IMR-90 (cell line): ENCODE measurements around the gene CAPN5. TPM values are rescaled to one million over a fixed set of nuclear protein-coding genes. Genes with fewer than 3 reads are reported as not detected.

Experiments
- ATAC-seq: fragments of 200-7000 bp; cut with Tn5 transposase; 2 replicates; pipeline ENCODE4 v1.9.1; 2020; ENCODE audit warnings: low read depth, mild to moderate bottlenecking, moderate library complexity
- BruUV-seq: library from RNA; stranded (reverse); fragments of 400-500 nt; replicated peaks from 2 replicates; lab custom pipeline; 2021; lab: Mats Ljungman, UMichigan
- CTCF ChIA-PET: fragments of 300-600 bp; formaldehyde crosslinking; extraction: SDS; loops from one replicate; lab custom pipeline; 2021; ENCODE audit warnings: antibody characterized with exemption; lab: Yijun Ruan, JAX
- POLR2A ChIA-PET: fragments of 300-600 bp; sonication (Branson Sonifier 250); formaldehyde crosslinking; loops from one replicate; lab custom pipeline; 2022; ENCODE audit warnings: antibody characterized with exemption; ENCODE audit not compliant: unreplicated experiment; lab: Charles Lee
- DNase-seq: peaks from one replicate; pipeline ENCODE4 v3.0.0; 2013
- H2AFZ ChIP-seq: replicated peaks from 2 replicates; pipeline ENCODE3; 2013; ENCODE audit warnings: low read length, mild to moderate bottlenecking; ENCODE audit not compliant: poor library complexity
- H2AK5ac ChIP-seq: 2 replicates; pipeline ENCODE4 v1.6.1; 2013; ENCODE audit warnings: low read depth, low read length, inconsistent platforms
- H2AK9ac ChIP-seq: replicated peaks from 2 replicates; pipeline ENCODE3; 2013; ENCODE audit warnings: mild to moderate bottlenecking, low read depth, low read length, moderate library complexity; ENCODE audit not compliant: poor library complexity
- H2BK120ac ChIP-seq: 2 replicates; pipeline ENCODE4 v1.6.1; 2013; ENCODE audit warnings: low read depth, low read length, inconsistent platforms
- H2BK15ac ChIP-seq: 3 replicates; pipeline ENCODE4 v1.6.1; 2013; ENCODE audit warnings: low read depth, low read length, inconsistent platforms
- H2BK20ac ChIP-seq: 2 replicates; pipeline ENCODE4 v1.6.1; 2013; ENCODE audit warnings: low read depth, mild to moderate bottlenecking, inconsistent platforms, low read length, moderate library complexity
- H2BK5ac ChIP-seq: 2 replicates; pipeline ENCODE4 v1.6.1; 2013; ENCODE audit warnings: mild to moderate bottlenecking, low read depth, low read length, inconsistent platforms; ENCODE audit not compliant: poor library complexity, severe bottlenecking
- H3K14ac ChIP-seq: replicated peaks from 2 replicates; pipeline ENCODE4 v1.6.1; 2013; ENCODE audit warnings: low read depth, low read length, inconsistent platforms
- H3K18ac ChIP-seq: 2 replicates; pipeline ENCODE4 v1.6.1; 2013; ENCODE audit warnings: low read depth, low read length, control low read depth
- H3K23ac ChIP-seq: 2 replicates; pipeline ENCODE4 v1.6.1; 2013; ENCODE audit warnings: low read depth, low read length, inconsistent platforms
- H3K27ac ChIP-seq: 2 replicates; pipeline ENCODE4 v1.5.1; 2013; ENCODE audit warnings: mild to moderate bottlenecking, control low read depth, low read length; ENCODE audit not compliant: insufficient read depth
- H3K27me3 ChIP-seq: 2 replicates; pipeline ENCODE4 v1.6.1; 2013; ENCODE audit warnings: low read length; ENCODE audit not compliant: control insufficient read depth, insufficient read depth
- H3K36me3 ChIP-seq: 2 replicates; pipeline ENCODE4 v1.6.1; 2013; ENCODE audit warnings: low read length, mixed read lengths; ENCODE audit not compliant: control insufficient read depth, insufficient read depth
- H3K4ac ChIP-seq: 2 replicates; pipeline ENCODE4 v1.6.1; 2013; ENCODE audit warnings: low read depth, low read length, inconsistent platforms
- H3K4me1 ChIP-seq: 2 replicates; pipeline ENCODE4 v1.6.1; 2013; ENCODE audit warnings: low read length, mixed read lengths; ENCODE audit not compliant: control insufficient read depth, insufficient read depth
- H3K4me2 ChIP-seq: 2 replicates; pipeline ENCODE4 v1.6.1; 2013; ENCODE audit warnings: low read depth, mild to moderate bottlenecking, control low read depth, low read length, moderate library complexity
- H3K4me3 ChIP-seq: 2 replicates; pipeline ENCODE4 v1.5.1; 2013; ENCODE audit warnings: low read depth, mild to moderate bottlenecking, control low read depth, low read length, moderate library complexity; ENCODE audit not compliant: insufficient read depth
- H3K56ac ChIP-seq: 2 replicates; pipeline ENCODE4 v1.6.1; 2013; ENCODE audit warnings: low read length, inconsistent platforms; ENCODE audit not compliant: insufficient read depth; ENCODE audit errors: extremely low read depth
- H3K79me1 ChIP-seq, 2 experiments: 2 replicates each; pipeline ENCODE4 v1.6.1; 2013; ENCODE audit warnings: low read length in 2 of 2, inconsistent platforms in 1 of 2, low read depth in 1 of 2
- H3K9ac ChIP-seq: 2 replicates; pipeline ENCODE4 v1.6.1; 2013; ENCODE audit warnings: low read depth, low read length, control low read depth
- H3K9me1 ChIP-seq: 2 replicates; pipeline ENCODE4 v1.6.1; 2013; ENCODE audit warnings: low read length, inconsistent platforms; ENCODE audit not compliant: insufficient read depth
- H3K9me3 ChIP-seq: 2 replicates; pipeline ENCODE4 v1.6.1; 2013; ENCODE audit warnings: low read length; ENCODE audit not compliant: control insufficient read depth, insufficient read depth
- H4K20me1 ChIP-seq: 2 replicates; pipeline ENCODE4 v1.6.1; 2013; ENCODE audit warnings: low read length, inconsistent platforms; ENCODE audit not compliant: insufficient read depth
- H4K5ac ChIP-seq: 2 replicates; pipeline ENCODE4 v1.6.1; 2013; ENCODE audit warnings: mild to moderate bottlenecking, low read depth, low read length, control low read depth
- H4K8ac ChIP-seq, 2 experiments: 2 replicates each; pipeline ENCODE4 v1.6.1; 2013; ENCODE audit warnings: low read depth in 2 of 2, low read length in 2 of 2, control low read depth in 1 of 2, inconsistent platforms in 1 of 2
- H4K91ac ChIP-seq: 2 replicates; pipeline ENCODE4 v1.6.1; 2013; ENCODE audit warnings: low read depth, low read length, inconsistent platforms; ENCODE audit not compliant: insufficient read depth
- BHLHE40 ChIP-seq: fragments of 150-350 bp; IDR thresholded peaks from 2 replicates; pipeline ENCODE4 v1.6.1; 2016; ENCODE audit warnings: mild to moderate bottlenecking, low read depth, low read length
- CHD1 ChIP-seq: IDR thresholded peaks from 2 replicates; pipeline ENCODE4 v1.6.1; 2012; ENCODE audit warnings: low read depth, low read length, improper control_type of control experiment
- CTCF ChIP-seq: conservative IDR thresholded peaks from 2 replicates; pipeline ENCODE4 v1.5.1; 2012; ENCODE audit warnings: mild to moderate bottlenecking, low read depth, low read length, improper control_type of control experiment
- ELK1 ChIP-seq: fragments of 150-350 bp; IDR thresholded peaks from 2 replicates; pipeline ENCODE4 v1.6.1; 2016; ENCODE audit warnings: low read depth, mild to moderate bottlenecking, low read length, moderate library complexity, borderline replicate concordance
- FOS ChIP-seq: fragments of 150-350 bp; IDR thresholded peaks from 2 replicates; pipeline ENCODE4 v1.6.1; 2016; ENCODE audit warnings: low read depth, low read length
- MAFK ChIP-seq: IDR thresholded peaks from 2 replicates; pipeline ENCODE4 v1.6.1; 2012; ENCODE audit warnings: low read depth, low read length, improper control_type of control experiment
- MAZ ChIP-seq: IDR thresholded peaks from 2 replicates; pipeline ENCODE4 v1.6.1; 2012; ENCODE audit warnings: low read depth, mild to moderate bottlenecking, low read length, improper control_type of control experiment, moderate library complexity, borderline replicate concordance
- NFE2L2 ChIP-seq: fragments of 150-350 bp; IDR thresholded peaks from 2 replicates; pipeline ENCODE4 v1.6.1; 2016; ENCODE audit warnings: low read depth, mild to moderate bottlenecking, low read length
- POLR2A ChIP-seq: IDR thresholded peaks from 2 replicates; pipeline ENCODE4 v1.6.1; 2012; ENCODE audit warnings: mild to moderate bottlenecking, low read depth, low read length
- RAD21 ChIP-seq: IDR thresholded peaks from 2 replicates; pipeline ENCODE4 v1.6.1; 2012; ENCODE audit warnings: low read length, improper control_type of control experiment
- RCOR1 ChIP-seq: IDR thresholded peaks from 2 replicates; pipeline ENCODE4 v1.6.1; 2012; ENCODE audit warnings: mild to moderate bottlenecking, low read length, improper control_type of control experiment; ENCODE audit not compliant: insufficient replicate concordance
- RFX5 ChIP-seq: IDR thresholded peaks from 2 replicates; pipeline ENCODE4 v1.8.0; 2012; ENCODE audit warnings: low read depth, mild to moderate bottlenecking, low read length, moderate library complexity
- SMC3 ChIP-seq: fragments of 150-350 bp; IDR thresholded peaks from 2 replicates; pipeline ENCODE4 v1.6.1; 2016; ENCODE audit warnings: low read depth, mild to moderate bottlenecking, antibody characterized with exemption, low read length, moderate library complexity
- USF2 ChIP-seq: fragments of 150-350 bp; IDR thresholded peaks from 2 replicates; pipeline ENCODE4 v1.6.1; 2017; ENCODE audit warnings: mild to moderate bottlenecking, antibody characterized with exemption, low read length, low read depth
- WGBS, 2 experiments: methylation state at CpG; one replicate each; pipeline versions ENCODE4 v1.1.5 to v1.1.7; 2013; ENCODE audit warnings: missing lambda C conversion rate in 2 of 2; ENCODE audit not compliant: insufficient read length in 1 of 2; ENCODE audit errors: extremely low coverage in 2 of 2; 5-methylcytosine and 5-hydroxymethylcytosine counted together
- dilution Hi-C: fragments of 300-500 bp; cut with HindIII; formaldehyde crosslinking; loops from one replicate; pipeline ENCODE4 v1.14.3; 2018; ENCODE audit warnings: low sequenced_read_pairs; ENCODE audit not compliant: unreplicated experiment
- in situ Hi-C: fragments of 300-500 bp; cut with MboI; formaldehyde crosslinking; loops from 3 replicates; pipeline ENCODE4 v1.14.3; 2019; ENCODE audit warnings: low sequenced_read_pairs, inconsistent platforms, mixed read lengths
- intact Hi-C: fragments of 100-400 bp; cut with micrococcal nuclease; formaldehyde crosslinking; loops from 2 replicates; pipeline ENCODE4 v1.10.0; 2022
- polyA plus RNA-seq, 3 experiments: library from polyadenylated mRNA; depleted of rRNA; stranded (reverse); fragments of >200 nt; gene quantifications; 2 replicates each; pipeline ENCODE4 v1.2.3, GENCODE V29; 2012; ENCODE audit warnings: low replicate concordance in 1 of 3
- total RNA-seq: library from RNA; depleted of rRNA; stranded (reverse); fragments of >200 nt; gene quantifications from 2 replicates; pipeline ENCODE4 v1.2.3, GENCODE V29; 2012

Gene CAPN5
- total and polyA plus RNA-seq, 2 of the 4 experiments (the other 2 are of a cell fraction), result 8.1 to 24.0 TPM

- Histone ChIP-seq H2AK5ac (no peak overlapping the region), H3K14ac (no peak overlapping the region), H3K9ac (no peak overlapping the region), H3K79me1 (no peaks in the 10 kb centered on the region), H3K4me1 (peaks cover 10% of the 10 kb centered on the region; the same call in 1 of the 2 replicates), H3K18ac (no peak overlapping the region), H4K20me1 (no peaks in the 10 kb centered on the region), H3K27ac (no peak overlapping the region), H2AFZ (no peak overlapping the region), H3K9me3 (no peaks in the 10 kb centered on the region), H4K5ac (no peak overlapping the region), H2BK120ac (no peak overlapping the region), H3K56ac (no peak overlapping the region), H3K23ac (no peak overlapping the region), H3K4me2 (no peak overlapping the region), H4K91ac (no peak overlapping the region), H3K27me3 (no peaks in the 10 kb centered on the region), H3K9me1 (no peaks in the 10 kb centered on the region), H3K4me3 (no peak overlapping the region), H2AK9ac (no peak overlapping the region), H4K8ac (no peak overlapping the region), H3K4ac (no peak overlapping the region), H2BK15ac (no peak overlapping the region), H2BK5ac (no peak overlapping the region), H3K36me3 (no peaks in the 10 kb centered on the region), H2BK20ac (no peak overlapping the region)
- TF ChIP-seq CHD1, result no peak
- no peak for TF ChIP-seq CTCF
- no peak for TF ChIP-seq RFX5
- TF ChIP-seq BHLHE40, result no peak
- no peak for TF ChIP-seq MAZ
- TF ChIP-seq RCOR1, result no peak
- TF ChIP-seq FOS, result no peak
- no peak for TF ChIP-seq ELK1
- no peak for TF ChIP-seq NFE2L2
- no peak for TF ChIP-seq RAD21
- no peak for TF ChIP-seq SMC3
- TF ChIP-seq USF2, result no peak
- no peak for TF ChIP-seq POLR2A
- no peak for TF ChIP-seq MAFK
- ChIA-PET POLR2A (no interaction called here), CTCF (no interaction called here)
- 94% methylated on average over 5 of the region's 11 CpGs; no CpG with 5 or more reads in 1 of the 2 experiments for WGBS, 2 experiments
- ATAC-seq, result no peak
- in situ Hi-C loops, result loop anchor here (5.0 to 10.0 kb wide), 2 partner anchors 55 to 417 kb away; no protein-coding TSS in a partner anchor
- no peak for DNase-seq
- no TSS peak for BruUV-seq
- intact Hi-C loops, result no loop called here
- dilution Hi-C loops, result no loop called here
Observed at GRCh38 chr11:77129842-77130756, 63.3 kb downstream of the CAPN5 start.
